ENCODE data around the gene AAMDC. TPM values are rescaled to one million over a fixed set of nuclear protein-coding genes. Genes with fewer than 3 reads are reported as not detected.
"Not testable (repeated sequence)": the region's sequence is repeated elsewhere in the genome, so short reads cannot be mapped to it uniquely, and the experiment has no call there.

The AAMDC gene
- polyA plus RNA-seq, 3 donors: 34.5 to 120 (median 103) TPM

DNA sequence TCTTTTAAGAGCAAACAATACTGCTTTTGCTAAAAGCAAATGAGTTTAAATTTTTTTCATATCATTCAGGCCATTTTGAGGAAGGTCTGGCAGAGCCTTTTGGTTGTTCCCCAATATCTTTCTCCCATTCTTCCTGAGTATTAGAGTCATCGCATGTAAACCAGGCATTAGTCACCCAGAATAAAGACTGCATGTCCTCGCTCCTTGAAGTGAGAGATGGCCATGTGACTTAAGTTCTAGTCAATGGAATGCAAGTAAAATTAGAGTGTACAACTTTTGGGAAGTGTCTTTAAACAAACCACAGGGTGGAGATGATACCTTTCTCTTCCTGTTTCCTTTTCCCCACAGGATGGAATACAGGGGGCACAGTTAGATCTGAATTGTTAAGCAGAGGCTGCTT lies 96.8 kb downstream of the AAMDC start:
- H3K27ac ChIP-seq (ENCODE audit: low read depth, low read length): not testable (repeated sequence)
- WGBS, 3 donors: no CpG with 5 or more reads among the region's 2 CpGs

Other genes with a start within 250 kb of the AAMDC start
- gene AQP11, start 231.2 kb upstream of the AAMDC start, polyA plus RNA-seq: 1 to 10 TPM in 2 of 3 donors, under 1 TPM in 1; 0.22 to 1.9 (median 1.1) TPM
- gene CLNS1A, start 183.3 kb upstream of the AAMDC start, polyA plus RNA-seq: 10 to 100 TPM; 66.8 to 94.1 (median 70.4) TPM
- gene RSF1, start 422 bp upstream of the AAMDC start, polyA plus RNA-seq: 10 to 100 TPM in 2 of 3 donors, 1 to 10 TPM in 1; 5.9 to 13.5 (median 10.5) TPM
- gene INTS4, start 173.5 kb downstream of the AAMDC start, polyA plus RNA-seq: 10 to 100 TPM; 11.4 to 24.5 (median 13.2) TPM
- 10 to 100 TPM in 1 of 3 donors, 1 to 10 TPM in 2; 1.2 to 17.9 (median 3.4) TPM for gene KCTD14, start 202.1 kb downstream of the AAMDC start, polyA plus RNA-seq
- gene THRSP, start 242.7 kb downstream of the AAMDC start, polyA plus RNA-seq: 100 to 1,000 TPM in 2 of 3 donors, 10 to 100 TPM in 1; 87.4 to 228 (median 113) TPM